IPS-11a (cell line): ENCODE measurements around the gene INPP5A.
"Not testable (repeated sequence)": the region's sequence is repeated elsewhere in the genome, so short reads cannot be mapped to it uniquely, and the experiment has no call there.

Source experiments
- H3K4me3 ChIP-seq: one replicate; pipeline ENCODE4 v1.5.1; 2013; ENCODE audit warnings: low read depth, low read length, control low read depth

INPP5A gene

DNA sequence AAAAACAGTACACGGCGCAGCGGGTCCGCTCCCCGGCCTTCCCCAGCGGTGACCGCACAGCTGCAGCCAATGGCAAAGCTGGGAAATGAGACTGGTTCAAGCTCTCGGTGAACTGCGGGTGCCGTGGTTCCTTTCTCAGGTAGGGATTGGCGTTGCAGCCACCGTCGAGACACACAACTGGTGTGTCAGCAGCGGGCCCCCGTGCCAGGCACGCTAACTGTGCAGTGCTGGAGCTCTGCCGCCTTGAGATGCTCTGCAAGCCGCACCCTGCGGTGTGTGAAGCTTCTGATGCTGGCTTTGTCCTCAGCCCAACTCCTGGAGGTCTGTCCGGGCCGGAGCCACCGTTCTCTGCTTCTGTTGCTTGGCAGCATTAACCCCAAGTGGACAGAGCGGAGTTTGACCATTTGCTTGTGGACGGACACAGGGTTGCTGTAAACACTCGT is 269.0 kb downstream of the INPP5A start:
- H3K4me3 ChIP-seq: no peak overlapping the region

DNA sequence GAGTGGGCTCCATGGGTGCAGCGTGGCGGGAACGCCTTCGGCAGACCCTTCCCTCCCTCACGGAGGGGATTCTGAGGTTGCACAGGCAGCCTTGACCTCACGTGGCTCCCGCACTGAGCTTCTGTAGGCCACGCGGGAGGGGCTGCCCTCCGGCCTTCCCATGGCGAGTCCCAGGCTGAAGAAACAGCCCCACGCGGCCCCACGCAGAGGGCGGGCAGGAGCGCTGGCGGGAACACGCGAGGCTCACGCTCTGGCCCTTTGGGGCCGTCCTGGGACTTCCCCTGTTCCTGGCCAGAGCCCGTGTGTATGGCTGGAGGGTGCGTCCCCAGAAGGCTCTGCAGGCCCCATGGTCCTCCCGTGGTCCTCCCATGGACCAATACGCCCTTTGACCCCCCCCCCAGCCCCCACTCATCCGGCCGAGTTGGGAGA is 270.0 kb downstream of the INPP5A start:
- no peak overlapping the region for H3K4me3 ChIP-seq

DNA sequence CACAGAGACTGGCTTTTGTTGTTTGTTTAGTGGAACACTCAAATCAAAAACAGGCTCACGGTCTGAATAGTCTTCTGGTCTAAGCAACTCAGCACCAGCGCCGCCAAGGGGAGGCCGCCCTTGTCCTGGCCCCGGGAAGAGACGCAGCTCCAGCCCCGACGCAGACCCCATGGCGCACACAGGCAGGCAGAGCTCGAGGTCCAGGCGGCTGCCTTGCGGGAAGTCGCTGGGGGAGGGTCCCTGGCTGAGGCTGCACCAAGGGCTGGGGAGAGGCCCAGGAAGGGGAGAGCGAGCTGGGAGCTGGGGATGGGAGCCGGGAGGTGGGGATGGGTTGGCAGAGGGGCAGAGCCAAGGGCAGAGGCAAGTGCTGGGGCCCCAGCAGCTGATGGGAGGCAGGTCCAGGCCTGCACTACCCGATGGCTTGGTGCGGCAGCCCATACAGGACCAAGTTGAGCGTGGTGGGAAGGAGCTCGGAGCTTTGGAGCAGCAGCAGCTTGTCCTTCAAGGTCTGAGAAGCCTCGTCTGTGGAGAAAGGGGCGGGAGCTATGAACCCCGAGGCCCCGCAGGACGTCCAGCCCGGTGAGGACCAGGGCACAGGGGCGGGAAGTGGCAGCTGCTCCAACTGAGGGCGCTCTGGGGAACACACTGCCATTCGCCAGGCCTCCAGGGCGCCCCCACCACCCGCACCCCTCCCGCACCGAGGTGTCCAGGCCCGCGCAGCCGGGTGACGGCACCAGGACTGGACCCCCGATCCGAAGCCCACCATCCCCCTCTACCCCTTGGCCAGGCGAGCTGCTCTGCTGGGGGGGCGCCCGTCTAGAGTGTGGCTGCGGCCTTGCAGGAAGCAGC is 271.0 kb downstream of the INPP5A start:
- H3K4me3 ChIP-seq: no peak overlapping the region

DNA sequence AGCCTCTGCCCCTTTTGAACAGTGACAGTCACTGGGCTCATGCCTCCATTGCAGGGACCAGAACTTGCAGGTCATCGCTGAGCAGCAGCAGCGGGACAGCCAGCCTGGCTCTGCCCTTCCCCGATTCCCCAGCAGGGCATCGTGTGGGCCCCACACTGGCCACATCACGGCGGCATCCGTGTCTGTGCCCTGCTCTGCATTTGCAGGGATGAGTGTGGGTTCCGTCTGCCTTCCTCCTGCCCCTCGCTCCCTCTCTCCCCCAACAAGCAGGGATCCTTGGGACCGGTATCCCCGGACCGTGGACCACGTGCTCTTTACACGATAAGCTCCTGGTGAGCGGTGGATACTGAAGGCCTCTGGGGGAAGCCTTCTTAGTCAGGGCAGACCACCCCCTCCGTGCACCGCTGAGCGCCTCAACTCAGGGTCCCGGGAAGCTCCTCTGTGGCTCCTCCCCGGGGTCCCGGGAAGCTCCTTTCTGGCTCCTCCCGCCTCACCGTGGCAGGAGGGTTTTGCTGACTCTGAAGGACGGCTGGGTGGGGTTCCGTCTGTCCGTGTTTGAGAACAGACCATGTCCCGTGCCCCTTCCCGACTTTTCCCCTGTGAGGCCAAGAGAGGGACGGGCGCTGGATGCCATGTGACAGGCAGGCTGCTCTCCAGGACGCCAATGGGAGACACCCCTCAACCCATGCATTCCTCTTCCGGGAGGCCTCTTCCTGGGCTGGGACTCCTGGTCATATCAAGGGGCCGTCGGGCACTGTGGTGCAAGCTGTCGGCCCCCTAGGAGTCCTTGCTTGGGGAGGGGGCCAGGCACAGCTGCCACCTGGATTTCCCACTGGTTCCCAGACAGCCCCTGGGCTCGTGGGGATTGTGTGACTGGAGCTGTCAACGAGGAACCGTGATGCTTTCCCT is 271.9 kb downstream of the INPP5A start:
- H3K4me3 ChIP-seq: no peak overlapping the region

DNA sequence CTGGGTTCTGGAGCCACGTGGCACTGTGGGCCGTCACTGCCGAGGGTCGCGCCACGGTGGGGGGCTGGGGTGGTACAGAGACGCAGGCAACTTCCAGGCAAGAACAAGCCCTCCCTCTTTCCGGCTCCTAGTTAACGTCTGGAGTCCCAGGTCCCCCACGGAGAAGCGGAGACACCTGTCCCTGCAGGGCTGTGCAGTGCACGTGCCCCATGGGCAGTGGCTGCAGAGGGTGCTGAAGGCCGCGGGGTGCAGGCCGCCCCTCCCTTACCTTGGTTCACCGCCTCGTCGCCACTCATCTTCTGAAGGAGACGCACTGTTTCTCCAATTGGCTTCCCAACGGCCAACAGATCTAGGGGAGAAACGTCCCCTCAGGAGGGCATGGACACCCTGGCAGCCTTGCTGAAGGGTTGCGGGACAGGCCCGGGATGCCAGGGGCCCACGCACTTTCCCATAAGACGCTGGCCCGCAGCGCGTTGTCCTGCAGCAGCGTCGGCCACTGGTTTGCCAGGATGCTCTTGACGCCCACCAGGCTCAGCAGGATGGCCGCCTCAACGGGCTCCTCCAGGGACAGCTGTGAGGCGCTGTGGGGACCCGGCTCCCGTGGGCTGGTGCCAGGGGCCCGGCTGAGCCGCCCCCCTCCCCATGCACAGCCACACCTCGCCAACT is 272.7 kb downstream of the INPP5A start:
- H3K4me3 ChIP-seq: no peak overlapping the region

DNA sequence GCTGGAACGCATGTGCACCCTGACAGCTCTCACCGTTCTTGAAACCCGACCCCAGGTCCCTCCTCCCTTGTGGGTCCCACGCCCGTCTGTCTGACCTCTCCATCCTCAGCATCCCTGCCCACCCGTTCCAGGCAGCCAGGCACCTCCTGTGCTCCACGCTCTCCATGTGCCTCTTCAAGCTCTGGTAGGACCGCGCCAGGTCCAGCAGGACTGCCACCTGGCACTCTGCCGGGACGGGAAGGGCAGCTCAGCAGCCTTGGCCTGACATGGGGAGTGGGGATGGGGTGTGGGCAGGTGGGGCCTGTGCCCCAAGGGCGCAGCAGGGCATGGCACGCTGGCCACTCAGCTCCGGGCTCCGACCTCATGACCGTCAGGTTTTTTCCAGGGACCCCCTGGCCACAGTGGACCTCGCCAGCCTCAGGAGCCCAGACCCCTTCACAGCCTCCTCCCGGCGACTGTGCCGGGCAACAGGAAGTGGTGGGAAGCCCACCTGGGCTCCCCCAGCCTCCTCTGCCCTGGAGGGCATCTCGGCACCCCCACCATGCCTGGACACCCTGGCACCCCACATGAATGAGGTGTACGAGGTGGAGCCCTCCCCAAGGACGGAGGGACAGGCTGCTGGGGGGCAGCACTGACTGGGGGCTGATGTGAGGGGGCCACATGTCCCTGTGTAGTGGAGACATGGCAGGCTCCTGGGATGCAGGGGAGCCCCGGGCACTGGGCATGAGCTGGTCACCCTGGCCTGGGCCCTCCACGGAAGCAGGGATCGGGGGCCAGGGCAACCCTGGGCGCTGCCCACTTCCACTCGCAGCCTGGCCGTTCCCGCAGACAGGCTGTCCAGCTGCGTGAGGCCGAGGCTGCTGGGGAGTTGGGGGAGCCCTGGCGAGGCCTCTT is 273.5 kb downstream of the INPP5A start:
- no peak overlapping the region for H3K4me3 ChIP-seq

DNA sequence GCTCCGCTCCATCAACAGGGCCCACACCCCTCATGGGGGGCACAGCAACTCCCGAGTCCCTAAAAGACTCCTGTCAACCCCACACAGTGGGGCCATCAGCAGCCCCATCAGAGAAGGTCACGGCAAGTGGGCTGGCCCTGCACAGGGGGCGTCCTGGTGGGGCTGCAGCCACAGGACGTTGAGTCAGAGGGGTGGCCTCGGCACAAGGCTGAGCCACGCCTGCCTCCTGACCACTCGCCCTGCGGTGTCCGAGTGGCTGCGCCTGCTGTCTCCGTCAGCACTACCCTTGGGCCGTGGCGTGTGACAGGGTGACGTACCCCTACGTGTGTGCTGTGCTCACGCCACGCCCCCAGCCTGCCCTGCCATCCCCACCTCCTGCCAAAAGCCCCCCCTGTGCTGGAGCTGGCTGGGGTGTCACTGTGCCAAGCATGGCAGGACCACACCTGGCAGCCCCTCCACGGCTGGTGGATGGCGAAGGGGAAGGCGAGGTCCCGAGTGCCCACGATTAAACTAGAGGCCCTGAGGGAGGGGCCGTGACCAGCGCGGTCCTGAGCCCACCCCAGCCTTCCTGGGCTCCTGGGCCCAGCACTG is 274.4 kb downstream of the INPP5A start:
- no peak overlapping the region for H3K4me3 ChIP-seq

DNA sequence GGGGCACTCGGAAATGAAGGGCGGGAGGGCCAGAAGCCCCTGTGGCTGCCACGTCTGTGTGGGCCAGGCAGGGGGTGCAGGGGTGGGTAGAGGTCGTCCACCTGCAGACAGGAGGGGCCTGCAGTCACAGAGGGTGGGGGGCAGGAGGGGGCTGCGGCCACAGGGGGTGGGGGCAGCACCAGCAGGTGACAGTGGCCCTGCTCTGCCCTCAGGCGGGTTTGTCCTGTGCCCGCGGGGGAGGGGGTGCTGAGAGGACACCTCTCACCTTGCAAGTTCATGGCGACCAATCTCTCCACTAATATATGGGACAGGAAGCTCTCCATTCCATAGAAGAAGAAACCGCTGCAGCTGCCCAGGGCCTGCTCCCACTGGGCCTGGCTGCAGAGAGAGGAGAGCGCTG is 274.9 kb downstream of the INPP5A start:
- no peak overlapping the region for H3K4me3 ChIP-seq

DNA sequence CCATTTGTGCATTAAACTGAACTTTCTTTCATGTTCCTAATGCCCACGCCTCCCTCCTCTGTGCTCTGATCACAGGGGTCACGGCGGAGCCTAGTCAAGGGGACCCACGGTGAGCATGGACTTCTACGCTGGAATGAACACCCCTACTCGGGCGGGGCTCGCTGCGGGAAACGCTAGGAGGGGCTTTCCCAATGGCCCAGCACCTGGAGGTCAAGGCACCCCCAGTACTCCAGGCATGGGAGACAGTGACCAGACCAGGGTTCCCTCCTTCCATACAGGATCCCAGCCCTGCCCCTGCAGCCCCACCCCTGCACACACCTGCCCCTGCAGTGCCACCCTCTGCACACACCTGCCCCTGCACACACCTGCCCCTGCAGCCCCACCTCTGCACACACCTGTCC is 275.4 kb downstream of the INPP5A start:
- H3K4me3 ChIP-seq: no peak overlapping the region

DNA sequence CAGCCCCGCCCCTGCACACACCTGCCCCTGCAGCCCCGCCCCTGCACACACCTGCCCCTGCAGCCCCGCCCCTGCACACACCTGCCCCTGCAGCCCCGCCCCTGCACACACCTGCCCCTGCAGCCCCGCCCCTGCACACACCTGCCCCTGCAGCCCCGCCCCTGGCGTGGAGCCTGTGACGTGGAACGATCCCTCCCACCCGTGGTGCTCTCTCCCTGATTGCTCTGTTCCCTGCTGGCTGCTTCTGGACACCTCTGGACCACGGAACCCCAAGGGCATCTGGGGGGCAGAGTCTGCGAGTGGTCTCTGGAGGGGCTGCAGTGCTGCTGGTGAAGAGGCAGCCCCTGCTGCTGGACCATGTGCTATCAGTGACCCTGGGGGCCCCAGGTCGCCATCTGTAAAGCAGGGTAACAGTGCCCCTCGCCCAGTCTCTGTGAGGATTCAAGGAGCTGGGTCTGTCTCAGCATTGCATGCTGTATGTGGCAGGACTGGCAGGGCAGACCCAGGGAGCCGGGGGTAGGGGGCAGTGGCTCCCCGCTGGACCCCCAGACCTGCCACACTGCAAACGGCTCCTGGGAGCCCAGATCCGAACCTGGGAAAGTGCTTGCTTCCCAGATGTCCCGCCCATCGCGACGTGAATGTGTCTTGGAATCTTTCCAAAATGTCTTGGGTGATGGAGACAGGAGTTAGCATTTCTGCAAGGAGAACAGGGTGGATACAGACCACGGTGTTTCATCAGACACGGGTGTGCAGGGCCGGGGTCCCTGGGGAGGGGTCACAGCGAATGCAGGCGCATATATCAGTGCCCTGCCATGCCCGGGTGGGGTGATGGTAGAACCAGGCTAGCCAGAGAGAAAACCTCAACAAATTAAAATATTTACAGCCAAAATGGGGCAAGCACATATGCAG is 276.2 kb downstream of the INPP5A start:
- no peak overlapping the region for H3K4me3 ChIP-seq

DNA sequence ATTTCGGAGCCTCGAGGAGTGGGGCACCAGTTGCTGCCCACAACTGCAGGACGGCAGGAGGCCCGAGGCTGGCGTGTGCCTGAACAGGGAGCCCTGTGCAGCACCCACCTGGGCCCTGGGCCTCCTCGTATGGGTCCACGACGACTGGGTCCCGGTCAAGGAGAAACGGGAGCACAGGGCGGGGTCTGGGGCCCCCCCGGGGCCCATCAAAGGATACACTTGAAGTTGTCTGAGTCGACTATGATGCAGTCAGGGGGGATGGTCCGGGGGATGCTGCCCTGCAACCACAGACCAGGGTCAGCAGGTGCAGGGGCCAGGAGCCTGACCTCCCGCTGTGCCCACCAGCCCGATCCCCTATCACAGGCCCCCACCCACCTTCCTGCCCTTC is 276.9 kb downstream of the INPP5A start:
- no peak overlapping the region for H3K4me3 ChIP-seq

DNA sequence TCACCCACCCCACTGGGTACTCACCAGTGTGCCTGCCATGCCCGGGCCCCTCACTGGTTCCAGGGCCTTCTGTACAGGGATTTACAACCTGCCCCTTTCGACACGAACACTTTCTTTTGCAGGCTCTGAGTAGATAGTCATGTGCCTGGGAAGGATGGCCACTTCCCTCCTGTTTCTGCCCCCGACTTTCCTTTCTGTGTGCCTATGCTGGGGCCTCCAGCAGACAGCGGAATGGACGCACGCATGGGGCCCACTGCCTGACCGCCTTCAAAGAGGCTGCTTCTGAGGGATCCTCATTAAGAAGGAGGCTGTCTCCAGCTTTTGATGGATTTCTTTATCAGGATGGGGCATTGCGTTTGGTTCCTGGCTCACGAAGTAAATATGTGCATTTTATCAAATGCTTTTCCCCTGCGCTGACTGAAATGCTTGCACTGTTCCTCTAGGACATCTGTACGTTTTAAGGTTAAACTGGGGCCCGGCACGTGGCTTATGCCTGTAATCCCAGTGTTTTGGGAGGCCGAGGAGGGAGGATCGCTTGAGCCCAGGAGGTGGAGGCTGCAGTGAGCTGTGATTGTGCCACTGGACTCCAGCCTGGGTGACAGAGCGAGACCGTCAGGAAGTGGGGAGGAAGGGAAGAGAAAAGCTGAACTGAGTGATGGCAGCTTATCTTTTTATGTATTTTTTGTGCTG is 277.7 kb downstream of the INPP5A start:
- H3K4me3 ChIP-seq: no peak overlapping the region

DNA sequence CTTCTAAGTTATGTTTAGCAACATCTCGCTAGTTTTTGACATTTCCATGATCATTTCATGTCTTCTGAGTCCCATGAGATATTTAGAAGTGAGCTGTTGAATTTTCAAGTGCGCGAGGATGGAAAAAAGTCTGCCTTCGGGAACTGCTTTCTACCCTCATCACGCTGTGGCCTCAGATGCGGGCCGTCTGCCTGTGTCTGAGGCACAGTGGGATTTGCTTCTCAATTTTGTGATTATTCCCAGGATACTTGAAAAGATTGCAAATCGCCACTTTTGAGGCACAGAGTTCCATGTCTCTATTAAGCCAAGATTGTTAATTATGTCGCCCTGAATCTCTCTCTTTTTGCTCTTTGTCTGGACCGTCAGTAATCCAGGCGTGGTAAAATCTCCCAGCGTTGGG is 279.1 kb downstream of the INPP5A start:
- H3K4me3 ChIP-seq: no peak overlapping the region

DNA sequence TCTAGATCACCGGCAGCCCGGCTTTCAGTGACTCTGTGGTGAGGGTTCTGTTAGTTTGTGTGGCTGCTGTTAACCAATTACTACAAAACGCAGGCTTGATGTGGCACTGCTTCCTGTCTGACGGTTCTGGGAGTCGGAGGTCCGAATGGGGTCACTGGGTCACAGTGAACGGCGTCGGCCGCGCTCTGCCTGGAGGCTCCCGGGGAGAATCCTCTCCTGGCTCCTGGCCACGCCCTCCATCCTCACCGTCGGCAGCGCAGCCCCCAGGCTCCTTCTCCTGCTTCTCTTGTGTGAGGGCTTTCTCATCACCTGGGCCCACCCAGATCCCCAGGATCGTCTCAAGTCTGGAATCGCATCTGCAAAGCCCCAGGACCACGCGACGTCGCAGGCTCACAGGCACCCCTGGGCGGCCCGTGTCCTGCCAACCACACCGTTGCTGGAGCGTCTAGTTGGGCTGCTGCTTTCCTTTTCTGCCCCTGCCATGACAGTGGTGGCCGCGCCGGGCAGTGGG is 280.2 kb downstream of the INPP5A start:
- H3K4me3 ChIP-seq: no peak overlapping the region

DNA sequence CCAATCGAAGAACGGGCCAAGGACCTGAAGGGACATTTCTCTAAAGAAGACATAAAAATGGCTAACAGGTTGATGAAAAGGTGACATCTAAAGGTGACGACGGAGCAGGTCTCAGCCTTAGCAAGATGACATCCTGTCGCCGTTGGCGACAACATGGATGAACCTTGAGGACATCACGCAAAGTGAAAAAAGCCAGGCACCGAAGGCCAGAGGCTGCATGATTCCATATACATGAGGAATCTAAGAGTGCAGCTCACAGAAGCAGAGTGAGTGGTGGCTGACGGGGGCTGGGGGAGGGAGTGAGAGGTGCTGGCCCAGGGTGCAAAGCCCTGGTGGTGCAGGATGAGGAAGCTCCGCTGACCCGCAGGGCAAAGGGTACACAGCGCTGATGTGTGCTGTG is 282.5 kb downstream of the INPP5A start:
- no peak overlapping the region for H3K4me3 ChIP-seq

DNA sequence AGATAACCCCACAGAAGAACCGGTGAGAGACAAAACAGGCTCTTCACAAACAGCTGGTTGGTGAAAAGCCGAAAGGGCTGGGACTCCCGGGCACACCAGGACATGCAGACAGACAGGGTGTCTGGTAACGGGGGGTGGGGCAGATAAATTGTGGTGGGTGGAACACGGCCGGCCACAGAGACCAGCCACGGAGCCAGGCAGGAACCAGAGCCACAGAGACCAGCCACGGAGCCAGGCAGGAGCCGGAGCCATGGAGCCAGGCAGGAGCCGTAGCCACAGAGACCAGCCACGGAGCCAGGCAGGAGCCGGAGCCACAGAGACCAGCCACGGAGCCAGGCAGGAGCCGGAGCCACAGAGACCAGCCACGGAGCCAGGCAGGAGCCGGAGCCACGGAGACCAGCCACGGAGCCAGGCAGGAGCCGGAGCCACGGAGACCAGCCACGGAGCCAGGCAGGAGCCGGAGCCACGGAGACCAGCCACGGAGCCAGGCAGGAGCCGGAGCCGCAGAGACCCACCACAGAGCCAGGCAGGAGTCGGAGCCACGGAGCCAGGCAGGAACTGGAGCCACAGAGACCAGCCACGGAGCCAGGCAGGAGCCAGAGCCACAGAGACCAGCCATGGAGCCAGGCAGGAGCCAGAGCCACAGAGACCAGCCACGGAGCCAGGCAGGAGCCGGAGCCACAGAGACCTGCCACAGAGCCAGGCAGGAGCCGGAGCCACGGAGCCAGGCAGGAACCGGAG is 288.4 kb downstream of the INPP5A start:
- H3K4me3 ChIP-seq: not testable (repeated sequence)
